Nephron progenitor cell (in vitro differentiated cells): ENCODE measurements around the gene KDSR.

Source experiments
- DNase-seq: peaks from one replicate; pipeline ENCODE4 v3.0.0; 2021
- H3K27ac Mint-ChIP-seq: 2 replicates; pipeline ENCODE4 v1.8.0; 2021; ENCODE audit warnings: mild to moderate bottlenecking, moderate library complexity, mixed read lengths
- H3K27me3 Mint-ChIP-seq: 2 replicates; pipeline ENCODE4 v1.8.0; 2021; ENCODE audit warnings: mild to moderate bottlenecking, low read depth, mixed read lengths; ENCODE audit not compliant: poor library complexity
- H3K36me3 Mint-ChIP-seq: 2 replicates; pipeline ENCODE4 v1.8.0; 2021; ENCODE audit warnings: low read depth, mixed read lengths
- H3K4me1 Mint-ChIP-seq: 2 replicates; pipeline ENCODE4 v1.8.0; 2021; ENCODE audit warnings: mixed read lengths
- H3K4me3 Mint-ChIP-seq: 2 replicates; pipeline ENCODE4 v1.8.0; 2021; ENCODE audit warnings: mild to moderate bottlenecking, moderate library complexity, mixed read lengths
- H3K9me3 Mint-ChIP-seq: 2 replicates; pipeline ENCODE4 v1.8.0; 2021; ENCODE audit warnings: mild to moderate bottlenecking, moderate library complexity, mixed read lengths
- CTCF ChIP-seq: fragments of 200-600 bp; sonication (generic); IDR thresholded peaks from 2 replicates; pipeline ENCODE4 v1.5.0; 2021; ENCODE audit warnings: antibody characterized with exemption

KDSR gene

GRCh38 chr18:63309422-63309821 is 57.6 kb downstream of the KDSR start:
- no peak for TF ChIP-seq CTCF
- Mint-ChIP-seq H3K36me3 (peaks cover 33% of the 10 kb centered on the region), H3K4me3 (no peak overlapping the region), H3K4me1 (peaks cover 34% of the 10 kb centered on the region), H3K27me3 (peaks cover 10% of the 10 kb centered on the region), H3K27ac (no peak overlapping the region), H3K9me3 (peaks cover 4% of the 10 kb centered on the region)
- DNase-seq = no peak

GRCh38 chr18:63307551-63308200 is 59.3 kb downstream of the KDSR start:
- no peak for TF ChIP-seq CTCF
- no peak overlapping the region for H3K4me3 Mint-ChIP-seq
- H3K27me3 Mint-ChIP-seq = peaks cover 6% of the 10 kb centered on the region
- H3K9me3 Mint-ChIP-seq = peaks cover 4% of the 10 kb centered on the region
- H3K27ac Mint-ChIP-seq = no peak overlapping the region
- peaks cover 36% of the 10 kb centered on the region for H3K4me1 Mint-ChIP-seq
- H3K36me3 Mint-ChIP-seq = peaks cover 30% of the 10 kb centered on the region
- DNase-seq = no peak

- H3K36me3 Mint-ChIP-seq = peaks cover 30% of the 10 kb centered on the region
- DNase-seq = no peak
- H3K4me1 Mint-ChIP-seq = peaks cover 43% of the 10 kb centered on the region
- H3K27ac Mint-ChIP-seq = no peak overlapping the region
- H3K9me3 Mint-ChIP-seq = peaks cover 4% of the 10 kb centered on the region
- no peak overlapping the region for H3K4me3 Mint-ChIP-seq
- H3K27me3 Mint-ChIP-seq = peaks cover 3% of the 10 kb centered on the region
- no peak for TF ChIP-seq CTCF
These were observed 60.0 kb downstream of the KDSR start for GRCh38 chr18:63306819-63307550.

GRCh38 chr18:63306249-63306648 is 60.8 kb downstream of the KDSR start:
- Mint-ChIP-seq H3K27ac (no peak overlapping the region), H3K9me3 (peaks cover 4% of the 10 kb centered on the region), H3K4me3 (no peak overlapping the region), H3K4me1 (peaks cover 50% of the 10 kb centered on the region), H3K27me3 (peaks cover 3% of the 10 kb centered on the region), H3K36me3 (peaks cover 31% of the 10 kb centered on the region)
- no peak for DNase-seq
- no peak for TF ChIP-seq CTCF

GRCh38 chr18:63303547-63303946 is 63.5 kb downstream of the KDSR start:
- Mint-ChIP-seq H3K4me1 (peaks cover 75% of the 10 kb centered on the region), H3K4me3 (no peak overlapping the region), H3K27me3 (peaks cover 3% of the 10 kb centered on the region)

More at GRCh38 chr18:63303547-63303946, 63.5 kb downstream of the KDSR start:
- DNase-seq = no peak
- no peak overlapping the region for H3K27ac Mint-ChIP-seq
- H3K9me3 Mint-ChIP-seq = peaks cover 4% of the 10 kb centered on the region
- no peak for TF ChIP-seq CTCF
- peaks cover 40% of the 10 kb centered on the region for H3K36me3 Mint-ChIP-seq
